Nephron progenitor cell (in vitro differentiated cells): ENCODE results near the gene B3GLCT.
"Not testable (repeated sequence)": the region's sequence is repeated elsewhere in the genome, so short reads cannot be mapped to it uniquely, and the experiment has no call there.

Experiments
- DNase-seq: peaks from one replicate; pipeline ENCODE4 v3.0.0; 2021
- H3K27ac Mint-ChIP-seq: 2 replicates; pipeline ENCODE4 v1.8.0; 2021; ENCODE audit warnings: mild to moderate bottlenecking, moderate library complexity, mixed read lengths
- H3K27me3 Mint-ChIP-seq: 2 replicates; pipeline ENCODE4 v1.8.0; 2021; ENCODE audit warnings: mild to moderate bottlenecking, low read depth, mixed read lengths; ENCODE audit not compliant: poor library complexity
- H3K36me3 Mint-ChIP-seq: 2 replicates; pipeline ENCODE4 v1.8.0; 2021; ENCODE audit warnings: low read depth, mixed read lengths
- H3K4me1 Mint-ChIP-seq: 2 replicates; pipeline ENCODE4 v1.8.0; 2021; ENCODE audit warnings: mixed read lengths
- H3K4me3 Mint-ChIP-seq: 2 replicates; pipeline ENCODE4 v1.8.0; 2021; ENCODE audit warnings: mild to moderate bottlenecking, moderate library complexity, mixed read lengths
- H3K9me3 Mint-ChIP-seq: 2 replicates; pipeline ENCODE4 v1.8.0; 2021; ENCODE audit warnings: mild to moderate bottlenecking, moderate library complexity, mixed read lengths
- TF ChIP-seq, protein P1 (sequence below): fragments of 200-600 bp; sonication (generic); IDR thresholded peaks from 2 replicates; pipeline ENCODE4 v1.5.0; 2021; ENCODE audit warnings: antibody characterized with exemption

The B3GLCT gene

DNA sequence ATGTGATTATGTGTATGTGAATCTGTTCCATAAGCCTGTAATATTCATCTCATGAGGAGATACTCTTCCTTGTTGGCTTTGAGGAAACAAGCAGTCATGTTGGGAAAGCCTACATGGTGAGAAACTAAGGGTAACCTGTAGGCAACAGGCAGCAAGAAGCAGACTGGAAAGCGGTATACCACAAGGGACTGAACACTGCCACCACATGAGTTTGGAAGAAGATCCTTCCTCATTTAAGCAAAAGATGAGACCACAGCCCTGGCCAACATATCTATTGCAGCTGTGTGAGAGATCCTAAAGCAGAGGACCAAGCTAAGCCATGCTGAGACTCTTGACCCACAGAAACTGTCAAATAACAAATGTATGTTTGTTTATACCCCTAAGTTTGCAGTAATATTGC lies 134.8 kb downstream of the B3GLCT start:
- Mint-ChIP-seq H3K9me3 (peaks cover 44% of the 10 kb centered on the region), H3K36me3 (peaks cover 27% of the 10 kb centered on the region), H3K27me3 (peaks cover 3% of the 10 kb centered on the region), H3K27ac (no peak overlapping the region), H3K4me1 (peaks cover 23% of the 10 kb centered on the region), H3K4me3 (no peak overlapping the region)
- DNase-seq: no peak
- TF ChIP-seq, protein P1, sequence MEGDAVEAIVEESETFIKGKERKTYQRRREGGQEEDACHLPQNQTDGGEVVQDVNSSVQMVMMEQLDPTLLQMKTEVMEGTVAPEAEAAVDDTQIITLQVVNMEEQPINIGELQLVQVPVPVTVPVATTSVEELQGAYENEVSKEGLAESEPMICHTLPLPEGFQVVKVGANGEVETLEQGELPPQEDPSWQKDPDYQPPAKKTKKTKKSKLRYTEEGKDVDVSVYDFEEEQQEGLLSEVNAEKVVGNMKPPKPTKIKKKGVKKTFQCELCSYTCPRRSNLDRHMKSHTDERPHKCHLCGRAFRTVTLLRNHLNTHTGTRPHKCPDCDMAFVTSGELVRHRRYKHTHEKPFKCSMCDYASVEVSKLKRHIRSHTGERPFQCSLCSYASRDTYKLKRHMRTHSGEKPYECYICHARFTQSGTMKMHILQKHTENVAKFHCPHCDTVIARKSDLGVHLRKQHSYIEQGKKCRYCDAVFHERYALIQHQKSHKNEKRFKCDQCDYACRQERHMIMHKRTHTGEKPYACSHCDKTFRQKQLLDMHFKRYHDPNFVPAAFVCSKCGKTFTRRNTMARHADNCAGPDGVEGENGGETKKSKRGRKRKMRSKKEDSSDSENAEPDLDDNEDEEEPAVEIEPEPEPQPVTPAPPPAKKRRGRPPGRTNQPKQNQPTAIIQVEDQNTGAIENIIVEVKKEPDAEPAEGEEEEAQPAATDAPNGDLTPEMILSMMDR: no peak

DNA sequence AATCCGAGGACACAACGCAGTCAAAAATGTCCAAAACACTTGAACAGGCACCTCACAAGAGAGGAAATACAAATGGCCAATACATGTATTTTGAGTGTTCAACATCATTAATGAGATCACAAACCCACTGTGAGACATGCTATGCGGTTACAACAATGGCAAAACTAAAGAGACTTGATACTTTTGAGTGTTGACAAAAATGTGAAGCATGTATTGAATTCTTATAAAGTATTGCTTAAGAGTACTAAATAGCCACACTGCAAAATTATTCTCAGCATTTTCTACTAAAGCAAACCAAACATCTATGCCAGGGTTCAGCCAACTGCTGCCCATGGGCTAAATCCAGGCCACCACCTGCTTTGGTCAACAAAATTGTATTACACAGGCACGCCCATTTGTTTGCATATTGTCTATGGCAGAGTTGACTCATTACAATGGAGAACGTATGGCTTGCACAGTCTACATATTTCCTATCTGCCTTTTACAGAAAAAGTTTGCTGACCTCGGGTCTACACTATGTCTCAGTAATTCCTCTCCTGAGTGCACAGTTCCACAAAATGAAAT lies 135.3 kb downstream of the B3GLCT start:
- no peak overlapping the region for H3K4me3 Mint-ChIP-seq
- peaks cover 18% of the 10 kb centered on the region for H3K4me1 Mint-ChIP-seq
- no peak overlapping the region for H3K27ac Mint-ChIP-seq
- H3K27me3 Mint-ChIP-seq: peaks cover 3% of the 10 kb centered on the region
- TF ChIP-seq, protein P1: no peak
- peaks cover 44% of the 10 kb centered on the region for H3K9me3 Mint-ChIP-seq
- DNase-seq: no peak
- H3K36me3 Mint-ChIP-seq: peaks cover 27% of the 10 kb centered on the region

DNA sequence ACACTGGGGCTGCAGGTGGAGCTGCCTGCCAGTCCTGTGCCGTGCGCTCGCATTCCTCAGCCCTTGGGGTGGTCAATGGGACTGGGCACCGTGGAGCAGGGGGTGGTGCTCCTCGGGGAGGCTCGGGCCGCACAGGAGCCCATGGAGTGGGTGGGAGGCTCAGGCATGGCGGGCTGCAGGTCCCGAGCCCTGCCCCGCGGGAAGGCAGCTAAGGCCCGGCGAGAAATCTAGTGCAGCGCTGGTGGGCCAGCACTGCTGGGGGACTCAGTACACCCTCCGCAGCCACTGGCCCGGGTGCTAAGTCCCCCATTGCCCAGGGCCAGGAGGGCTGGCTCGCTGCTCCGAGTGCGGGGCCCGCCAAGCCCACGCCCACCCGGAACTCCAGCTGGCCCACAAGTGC lies 139.8 kb downstream of the B3GLCT start:
- H3K27ac Mint-ChIP-seq, H3K4me3 Mint-ChIP-seq, H3K27me3 Mint-ChIP-seq, H3K4me1 Mint-ChIP-seq, DNase-seq: not testable (repeated sequence)
- H3K9me3 Mint-ChIP-seq: peaks cover 66% of the 10 kb centered on the region
- peaks cover 27% of the 10 kb centered on the region for H3K36me3 Mint-ChIP-seq

DNA sequence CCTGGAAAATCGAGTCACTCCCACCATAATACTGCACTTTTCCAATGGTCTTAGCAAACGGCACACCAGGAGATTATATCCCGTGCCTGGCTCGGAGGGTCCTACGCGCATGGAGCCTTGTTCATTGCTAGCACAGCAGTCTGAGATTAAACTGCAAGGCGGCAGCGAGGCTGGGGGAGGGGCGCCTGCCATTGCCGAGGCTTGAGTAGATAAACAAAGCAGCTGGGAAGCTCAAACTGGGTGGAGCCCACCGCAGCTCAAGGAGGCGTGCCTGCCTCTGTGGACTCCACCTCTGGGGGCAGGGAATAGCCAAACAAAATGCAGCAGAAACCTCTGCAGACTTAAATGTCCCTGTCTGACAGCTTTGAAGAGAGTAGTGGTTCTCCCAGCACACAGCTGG lies 141.1 kb downstream of the B3GLCT start:
- not testable (repeated sequence) for DNase-seq, H3K4me1 Mint-ChIP-seq, H3K27ac Mint-ChIP-seq, H3K27me3 Mint-ChIP-seq, H3K4me3 Mint-ChIP-seq
- Mint-ChIP-seq H3K36me3 (peaks cover 27% of the 10 kb centered on the region), H3K9me3 (peaks cover 58% of the 10 kb centered on the region)

DNA sequence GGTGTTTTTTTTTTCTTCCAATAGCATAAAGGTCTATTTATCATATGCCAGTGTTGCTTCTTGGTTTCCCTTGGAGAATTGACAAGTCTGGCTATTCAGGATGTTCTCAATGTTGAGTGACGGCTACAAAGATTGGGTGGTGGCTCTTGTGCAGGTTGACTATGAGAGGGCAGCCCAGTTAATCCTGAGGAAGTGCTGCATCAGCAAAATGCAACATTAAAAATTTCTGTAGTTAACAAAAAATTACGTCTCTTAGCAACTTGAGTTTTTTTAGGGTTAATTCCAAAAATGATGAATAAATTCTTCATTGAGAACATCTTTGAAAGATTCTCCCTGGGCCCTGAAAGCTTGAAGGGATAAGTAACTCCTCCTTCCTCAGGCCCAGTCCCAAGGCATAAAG lies 147.1 kb downstream of the B3GLCT start:
- TF ChIP-seq, protein P1: no peak
- peaks cover 8% of the 10 kb centered on the region for H3K9me3 Mint-ChIP-seq
- H3K27ac Mint-ChIP-seq: no peak overlapping the region
- no peak overlapping the region for H3K4me3 Mint-ChIP-seq
- no peaks in the 10 kb centered on the region for H3K36me3 Mint-ChIP-seq
- H3K4me1 Mint-ChIP-seq: peaks cover 21% of the 10 kb centered on the region
- H3K27me3 Mint-ChIP-seq: peaks cover 8% of the 10 kb centered on the region
- no peak for DNase-seq

DNA sequence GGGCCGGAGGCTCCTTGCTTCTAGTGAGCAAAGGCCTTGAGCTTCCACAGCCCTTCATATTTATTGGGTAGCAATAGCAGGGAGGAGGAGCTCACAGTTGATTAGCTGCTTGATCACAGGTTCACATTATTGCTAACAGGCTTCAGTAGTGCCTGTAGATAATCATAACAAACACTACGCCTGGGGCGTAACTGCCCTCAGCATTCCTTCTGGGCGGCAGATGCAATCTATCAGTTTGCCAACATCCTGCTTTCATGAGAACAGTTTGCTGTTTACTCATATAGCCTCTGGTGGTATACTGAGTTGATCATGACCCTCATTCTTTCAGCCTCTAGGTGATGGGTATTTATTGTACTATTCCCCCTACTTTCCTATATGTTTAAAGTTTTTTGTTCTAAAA lies 149.4 kb downstream of the B3GLCT start:
- H3K27ac Mint-ChIP-seq: no peak overlapping the region
- no peaks in the 10 kb centered on the region for H3K36me3 Mint-ChIP-seq
- peaks cover 14% of the 10 kb centered on the region for H3K9me3 Mint-ChIP-seq
- TF ChIP-seq, protein P1: no peak
- no peak for DNase-seq
- H3K4me3 Mint-ChIP-seq: no peak overlapping the region
- H3K4me1 Mint-ChIP-seq: peaks cover 22% of the 10 kb centered on the region
- H3K27me3 Mint-ChIP-seq: peaks cover 4% of the 10 kb centered on the region

DNA sequence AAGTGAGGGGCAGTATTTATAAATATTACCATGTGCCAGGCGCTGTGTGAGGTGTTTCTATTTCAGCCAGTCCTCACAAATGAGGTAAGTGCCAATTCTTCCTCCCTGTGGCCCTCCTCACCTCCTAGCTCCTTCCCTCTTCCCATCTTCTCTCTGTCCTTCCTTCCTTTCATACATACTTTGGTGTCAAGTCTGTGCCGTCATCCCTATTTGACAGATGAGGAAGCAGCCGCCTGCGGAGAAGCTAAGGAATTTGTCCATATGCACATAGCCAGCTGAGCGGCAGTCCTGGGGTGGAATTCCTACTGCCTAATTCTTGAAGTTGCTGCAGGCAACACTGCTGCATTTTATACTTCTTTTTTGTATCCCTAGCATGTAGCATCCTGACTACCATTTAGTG lies 150.8 kb downstream of the B3GLCT start:
- H3K27me3 Mint-ChIP-seq: peaks cover 4% of the 10 kb centered on the region
- no peak overlapping the region for H3K4me3 Mint-ChIP-seq
- peaks cover 22% of the 10 kb centered on the region for H3K4me1 Mint-ChIP-seq
- H3K9me3 Mint-ChIP-seq: peaks cover 28% of the 10 kb centered on the region
- TF ChIP-seq, protein P1: no peak
- peaks cover 6% of the 10 kb centered on the region for H3K36me3 Mint-ChIP-seq
- no peak overlapping the region for H3K27ac Mint-ChIP-seq
- no peak for DNase-seq
